Lower leg skin (tissue), 3 donors: ENCODE results near the gene ELMOD1.

Experiments used
- POLR2A ChIP-seq, 2 donors: fragments of 450-650 bp; IDR thresholded peaks; one replicate each; pipeline ENCODE4 v1.6.1; 2016 to 2017; ENCODE audit warnings: antibody characterized with exemption in 2 of 2, mild to moderate bottlenecking in 1 of 2, moderate library complexity in 1 of 2
- TF ChIP-seq, protein P1 (sequence below), 3 donors: fragments of 450-650 bp; IDR thresholded peaks; one replicate each; pipeline ENCODE4 v1.5.1; 2016; ENCODE audit warnings: antibody characterized with exemption in 3 of 3, mild to moderate bottlenecking in 3 of 3, moderate library complexity in 2 of 3

DNA sequence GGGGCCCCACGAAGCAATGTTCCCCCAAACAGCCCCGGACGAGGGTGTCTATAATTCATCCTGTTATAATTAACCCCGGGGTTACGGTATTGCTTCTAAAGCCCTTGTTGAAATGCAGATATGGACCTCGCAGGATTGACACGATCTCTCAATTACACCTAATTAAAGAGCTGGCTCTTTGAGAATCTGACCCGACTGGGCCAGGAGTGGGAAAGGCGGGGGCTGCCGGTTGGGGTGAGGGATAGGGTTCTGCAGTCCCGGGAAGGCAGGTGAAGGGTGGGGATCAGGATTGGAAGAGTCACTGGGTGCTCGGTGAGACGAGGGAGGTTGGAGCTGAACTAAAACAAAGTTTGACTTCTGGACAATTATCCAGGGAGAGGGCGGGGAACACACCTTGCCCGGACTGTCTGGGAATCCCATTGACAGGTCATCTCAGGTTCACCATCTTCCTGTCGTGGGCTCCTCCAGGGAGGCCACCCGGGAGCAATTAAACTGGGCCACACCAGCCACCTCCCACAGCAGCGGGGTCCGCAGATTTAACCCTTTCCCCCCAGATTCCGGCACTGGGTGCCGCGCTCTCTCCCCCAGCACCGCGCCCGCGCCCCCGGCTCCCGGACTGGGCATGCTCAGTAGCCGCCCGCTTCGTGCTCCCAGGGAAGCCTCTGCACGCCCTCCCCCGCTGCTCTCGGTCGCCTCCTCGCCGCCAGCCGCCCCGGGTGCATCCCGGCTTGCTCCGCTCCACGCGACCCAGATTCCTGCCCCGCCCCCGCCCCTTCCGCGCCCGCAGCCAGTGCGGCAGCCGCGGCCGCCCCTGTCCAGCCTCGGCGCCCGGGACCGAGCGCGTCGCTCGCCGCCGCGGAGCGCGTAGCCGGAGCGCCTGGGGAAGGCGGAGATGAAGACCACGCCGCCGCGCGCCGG, at the start of gene ELMOD1:
- TF ChIP-seq, protein P1, sequence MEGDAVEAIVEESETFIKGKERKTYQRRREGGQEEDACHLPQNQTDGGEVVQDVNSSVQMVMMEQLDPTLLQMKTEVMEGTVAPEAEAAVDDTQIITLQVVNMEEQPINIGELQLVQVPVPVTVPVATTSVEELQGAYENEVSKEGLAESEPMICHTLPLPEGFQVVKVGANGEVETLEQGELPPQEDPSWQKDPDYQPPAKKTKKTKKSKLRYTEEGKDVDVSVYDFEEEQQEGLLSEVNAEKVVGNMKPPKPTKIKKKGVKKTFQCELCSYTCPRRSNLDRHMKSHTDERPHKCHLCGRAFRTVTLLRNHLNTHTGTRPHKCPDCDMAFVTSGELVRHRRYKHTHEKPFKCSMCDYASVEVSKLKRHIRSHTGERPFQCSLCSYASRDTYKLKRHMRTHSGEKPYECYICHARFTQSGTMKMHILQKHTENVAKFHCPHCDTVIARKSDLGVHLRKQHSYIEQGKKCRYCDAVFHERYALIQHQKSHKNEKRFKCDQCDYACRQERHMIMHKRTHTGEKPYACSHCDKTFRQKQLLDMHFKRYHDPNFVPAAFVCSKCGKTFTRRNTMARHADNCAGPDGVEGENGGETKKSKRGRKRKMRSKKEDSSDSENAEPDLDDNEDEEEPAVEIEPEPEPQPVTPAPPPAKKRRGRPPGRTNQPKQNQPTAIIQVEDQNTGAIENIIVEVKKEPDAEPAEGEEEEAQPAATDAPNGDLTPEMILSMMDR (IDR thresholded peaks at IDR 0.05), result no peak
- TF ChIP-seq POLR2A (IDR thresholded peaks at IDR 0.05), result no peak
